Sigmoid colon (tissue), 7 donors: ENCODE data around the gene NAP1L1. TPM values are rescaled to one million over a fixed set of nuclear protein-coding genes. Genes with fewer than 3 reads are reported as not detected.

ENCODE experiments used
- DNase-seq: peaks from one replicate; pipeline ENCODE4 v3.0.0-alpha.2; 2019
- H3K27ac ChIP-seq, 4 donors: fragments of 200-600 bp; sonication (generic); one replicate each; pipeline ENCODE4 v1.5.1; 2016 to 2019; ENCODE audit warnings: mild to moderate bottlenecking in 1 of 4
- H3K27me3 ChIP-seq, 3 donors: fragments of 200-600 bp; sonication (generic); one replicate each; pipeline ENCODE4 v1.5.1; 2019; ENCODE audit warnings: mild to moderate bottlenecking in 1 of 3
- H3K36me3 ChIP-seq, 4 donors: fragments of 200-600 bp; sonication (generic); one replicate each; pipeline ENCODE4 v1.5.1; 2016 to 2019
- H3K4me1 ChIP-seq, 4 donors: fragments of 200-600 bp; sonication (generic); one replicate each; pipeline ENCODE4 v1.5.1; 2017 to 2019
- H3K4me3 ChIP-seq, 4 donors: fragments of 200-600 bp; sonication (generic); one replicate each; pipeline ENCODE4 v1.5.1; 2017 to 2019; ENCODE audit warnings: mild to moderate bottlenecking in 2 of 4, moderate library complexity in 1 of 4
- H3K9me3 ChIP-seq, 4 donors: fragments of 200-600 bp in 3 of 4; sonication (generic) in 3 of 4; one replicate each; pipeline versions ENCODE4 v1.5.1 to v1.6.1; 2013 to 2019
- CTCF ChIP-seq, 4 experiments: fragments of 450-650 bp in 3 of 4; fragments of 200-600 bp in 1 of 4; IDR thresholded peaks; one replicate each; pipeline ENCODE4 v1.5.1; 2016 to 2019; ENCODE audit warnings: antibody characterized with exemption in 4 of 4, mild to moderate bottlenecking in 3 of 4, moderate library complexity in 2 of 4
- EP300 ChIP-seq, 4 donors: sonication (generic); formaldehyde crosslinking; IDR thresholded peaks; one replicate each; pipeline ENCODE4 v1.6.1; 2017; ENCODE audit warnings: antibody characterized with exemption in 4 of 4
- POLR2A ChIP-seq, 2 donors: fragments of 450-650 bp; IDR thresholded peaks; one replicate each; pipeline ENCODE4 v1.6.1; 2016; ENCODE audit warnings: antibody characterized with exemption in 2 of 2, mild to moderate bottlenecking in 2 of 2, moderate library complexity in 2 of 2
- POLR2AphosphoS5 ChIP-seq, 4 donors: sonication (generic); formaldehyde crosslinking; IDR thresholded peaks; one replicate each; pipeline ENCODE4 v1.6.1; 2017; ENCODE audit warnings: antibody characterized with exemption in 4 of 4
- WGBS, 2 donors: extraction: QIAGEN DNeasy Blood & Tissue Kit; methylation state at CpG; one replicate each; pipeline ENCODE4 v1.1.7; 2013; 5-methylcytosine and 5-hydroxymethylcytosine counted together
- intact Hi-C: fragments of 100-400 bp; cut with DNase I; formaldehyde crosslinking; loops from one replicate; pipeline ENCODE4 v1.15.1; 2023
- polyA plus RNA-seq, 3 donors: library from polyadenylated mRNA; stranded (reverse); fragments of 200-250 nt; gene quantifications; one replicate each; pipeline ENCODE4 v1.2.3, GENCODE V29; 2013
- total RNA-seq, 4 donors: library from RNA; depleted of rRNA; stranded (reverse); fragments of >200 nt; gene quantifications; one replicate each; pipeline ENCODE4 v1.1.0, GENCODE V29; 2016
- donor health status: healthy with polysubstance abuse.
- donor health status: Bipolar disorder and iron deficiency.
- donor health status: healthy.

The NAP1L1 gene
- total and polyA plus RNA-seq, 7 donors = 103 to 424 (median 321) TPM

DNA sequence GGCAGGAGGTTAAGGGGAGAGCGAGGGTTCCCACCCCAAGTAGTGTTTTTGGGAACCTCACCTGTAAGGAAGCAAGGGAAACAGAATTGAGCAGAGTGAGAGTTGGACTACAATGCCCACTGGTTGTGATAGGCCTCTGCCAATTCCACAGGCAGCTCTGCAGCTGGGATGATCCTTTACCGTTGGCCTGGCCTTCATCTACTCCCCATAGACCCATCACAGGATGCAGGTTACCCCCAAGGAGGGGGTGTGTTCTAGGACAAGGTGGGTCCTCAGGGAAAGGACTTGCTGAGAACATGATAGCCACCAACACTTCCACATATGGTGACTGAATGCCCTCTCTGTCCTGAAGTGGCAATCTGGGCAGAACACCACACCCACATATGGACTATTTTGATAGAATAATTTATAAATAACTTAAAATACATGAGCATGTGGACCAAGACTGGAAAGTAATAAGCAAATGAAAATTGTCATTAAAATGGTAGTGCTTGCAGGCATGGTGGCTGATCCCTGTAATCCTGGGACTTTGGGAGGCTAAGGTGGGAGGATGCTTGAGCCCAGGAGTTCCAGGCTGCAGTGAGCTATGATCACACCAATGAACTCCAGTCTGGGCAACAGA, 61.3 kb downstream of the NAP1L1 start:
- Histone ChIP-seq H3K36me3 (no peaks in the 10 kb centered on the region), H3K9me3 (no peaks in the 10 kb centered on the region), H3K27me3 (peaks cover 0 to 28% (median 0%) of the 10 kb centered on the region in 3 donors), H3K4me1 (peaks cover 0 to 7% (median 0%) of the 10 kb centered on the region in 4 donors), H3K27ac (no peak overlapping the region), H3K4me3 (no peak overlapping the region)
- intact Hi-C loops = no loop called here
- DNase-seq = no peak
- 99 to 100% methylated on average over 2 of the region's 2 CpGs for WGBS, 2 donors
- TF ChIP-seq EP300 (IDR thresholded peaks at IDR 0.05) (no peak), POLR2AphosphoS5 (IDR thresholded peaks at IDR 0.05) (no peak), CTCF (IDR thresholded peaks at IDR 0.05) (no peak)

DNA sequence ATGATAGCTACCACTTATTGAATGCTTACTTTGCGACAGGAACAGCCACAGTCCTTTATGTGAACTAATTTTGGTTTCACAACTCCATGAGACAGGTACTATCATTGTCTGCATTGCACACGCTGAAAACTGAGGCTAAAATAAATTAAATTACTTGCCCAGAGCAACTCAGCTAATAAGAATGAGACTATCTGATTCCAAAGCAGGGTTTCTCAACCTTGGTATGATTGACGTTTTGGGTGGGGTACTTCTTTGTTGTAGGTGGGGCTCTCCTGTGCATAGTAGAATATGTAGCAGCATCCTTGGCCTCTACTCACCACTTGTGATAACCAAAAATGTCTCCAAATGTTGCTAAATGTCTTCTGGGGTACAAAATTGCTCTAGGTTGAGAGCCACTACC, 62.0 kb downstream of the NAP1L1 start:
- 91 to 93% methylated on average over 3 of the region's 3 CpGs for WGBS, 2 donors
- intact Hi-C loops = no loop called here
- peaks cover 0 to 7% (median 0%) of the 10 kb centered on the region in 4 donors for H3K4me1 ChIP-seq

DNA sequence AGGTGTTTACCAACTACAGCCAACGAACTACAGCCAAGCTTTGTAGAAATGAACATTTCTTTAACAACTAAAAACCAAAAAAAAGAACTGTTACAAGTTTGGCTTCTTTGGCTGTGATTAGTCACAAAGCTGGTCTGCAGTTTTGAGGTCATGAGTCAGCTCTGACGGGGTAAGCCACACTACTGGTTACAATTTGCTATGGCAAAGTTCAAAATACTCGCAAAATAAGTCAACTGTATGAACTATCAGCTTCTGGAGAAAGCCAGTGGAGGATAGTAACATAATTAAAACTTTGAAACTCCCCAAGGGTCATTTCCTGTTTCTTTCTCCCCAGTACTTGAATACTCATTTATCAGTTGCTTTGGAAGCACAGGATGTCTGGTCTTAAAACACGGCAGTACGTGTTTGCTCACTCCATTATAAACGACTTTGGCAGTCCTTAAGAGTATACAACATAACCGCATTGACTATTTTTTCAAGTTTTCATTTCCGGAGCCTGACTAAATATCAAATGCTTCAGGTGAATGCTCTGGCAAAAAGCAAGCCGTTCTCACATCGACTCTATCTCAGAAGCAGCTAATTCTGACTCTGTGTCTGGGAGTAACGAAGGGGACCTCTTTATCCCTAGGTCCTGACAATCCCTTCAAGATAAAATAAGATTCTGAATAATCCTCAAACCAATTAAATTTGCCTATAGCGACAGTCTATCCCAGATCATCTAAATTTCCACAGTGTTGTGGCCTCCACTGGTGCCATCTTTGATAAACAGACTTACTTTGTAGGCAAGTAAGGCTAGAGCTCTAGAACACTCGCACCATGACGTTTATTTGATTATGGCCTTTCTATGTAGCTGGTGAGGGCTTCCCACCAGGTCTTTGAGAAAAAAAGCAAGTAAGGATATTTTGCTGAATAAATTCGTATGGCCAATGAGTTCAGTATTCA, 63.5 kb downstream of the NAP1L1 start:
- no peak for DNase-seq
- Histone ChIP-seq H3K36me3 (no peaks in the 10 kb centered on the region), H3K27me3 (peaks cover 0 to 9% (median 0%) of the 10 kb centered on the region in 3 donors), H3K9me3 (no peaks in the 10 kb centered on the region), H3K4me1 (peaks cover 0 to 7% (median 0%) of the 10 kb centered on the region in 4 donors), H3K4me3 (no peak overlapping the region), H3K27ac (peak overlapping the region; percentile 4 to 56 (median 29))
- intact Hi-C loops = no loop called here
- TF ChIP-seq POLR2AphosphoS5 (IDR thresholded peaks at IDR 0.05) = peak in 2 of 4 donors; percentile 16 to 30
- TF ChIP-seq EP300 (IDR thresholded peaks at IDR 0.05) = no peak
- no peak for TF ChIP-seq POLR2A (IDR thresholded peaks at IDR 0.05)
- TF ChIP-seq CTCF (IDR thresholded peaks at IDR 0.05) = no peak
- WGBS, 2 donors = 52 to 62% methylated on average over 15 of the region's 15 CpGs

More for the DNA sequence above, 62.0 kb downstream of the NAP1L1 start:
- H3K36me3 ChIP-seq = no peaks in the 10 kb centered on the region
- no peaks in the 10 kb centered on the region for H3K9me3 ChIP-seq
- H3K4me3 ChIP-seq = no peak overlapping the region
- peaks cover 0 to 22% (median 0%) of the 10 kb centered on the region in 3 donors for H3K27me3 ChIP-seq
- DNase-seq = no peak
- no peak for TF ChIP-seq POLR2AphosphoS5 (IDR thresholded peaks at IDR 0.05)
- no peak for TF ChIP-seq CTCF (IDR thresholded peaks at IDR 0.05)
- TF ChIP-seq POLR2A (IDR thresholded peaks at IDR 0.05) = no peak
- TF ChIP-seq EP300 (IDR thresholded peaks at IDR 0.05) = no peak
- H3K27ac ChIP-seq = no peak overlapping the region

DNA sequence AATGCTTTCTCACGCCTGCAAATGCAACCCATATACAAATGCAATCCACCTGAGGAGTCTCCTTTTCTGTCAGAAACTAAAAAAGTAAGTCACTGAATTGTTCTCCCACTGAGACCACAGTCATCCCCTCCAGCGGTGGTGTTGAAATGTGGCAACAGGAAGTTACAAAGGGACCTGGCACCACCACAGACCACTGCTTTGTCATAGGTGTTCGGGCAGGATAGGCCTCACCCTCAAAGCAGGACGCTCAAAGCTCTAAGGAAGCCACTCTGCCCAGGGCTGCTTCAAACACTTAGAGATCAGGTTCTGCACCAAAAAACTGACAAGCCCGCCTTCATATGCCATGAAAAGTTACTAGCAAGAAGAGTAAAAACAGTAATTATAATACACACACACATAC, 64.2 kb downstream of the NAP1L1 start:
- Histone ChIP-seq H3K4me3 (no peak overlapping the region), H3K4me1 (peaks cover 0 to 7% (median 0%) of the 10 kb centered on the region in 4 donors), H3K9me3 (no peaks in the 10 kb centered on the region), H3K36me3 (no peaks in the 10 kb centered on the region), H3K27ac (peak overlapping the region in 3 of 4 donors; percentile 4 to 56 (median 45)), H3K27me3 (peaks cover 0 to 5% (median 0%) of the 10 kb centered on the region in 3 donors)
- TF ChIP-seq POLR2AphosphoS5 (IDR thresholded peaks at IDR 0.05) = no peak
- TF ChIP-seq CTCF (IDR thresholded peaks at IDR 0.05) = no peak
- TF ChIP-seq EP300 (IDR thresholded peaks at IDR 0.05) = no peak
- TF ChIP-seq POLR2A (IDR thresholded peaks at IDR 0.05) = no peak
- intact Hi-C loops = no loop called here
- WGBS, 2 donors = 60 to 81% methylated on average over 5 of the region's 5 CpGs
- no peak for DNase-seq
